HG03108 (cell line): Measurements from ENCODE around the gene CBL.
"Not testable (repeated sequence)": the region's sequence is repeated elsewhere in the genome, so short reads cannot be mapped to it uniquely, and the experiment has no call there.

Source experiments
- ATAC-seq: cut with Tn5 transposase; IDR thresholded peaks from one replicate; pipeline ENCODE4 v1.9.1; 2021; ENCODE audit warnings: moderate library complexity; ENCODE audit not compliant: unreplicated experiment

CBL gene

GRCh38 chr11:119184399-119184798 is 21.7 kb upstream of the CBL start:
- ATAC-seq = not testable (repeated sequence)

- ATAC-seq = no peak
Measured at GRCh38 chr11:119185981-119186634, 20.0 kb upstream of the CBL start.

GRCh38 chr11:119187123-119187892 is 18.8 kb upstream of the CBL start:
- ATAC-seq = no peak

DNA sequence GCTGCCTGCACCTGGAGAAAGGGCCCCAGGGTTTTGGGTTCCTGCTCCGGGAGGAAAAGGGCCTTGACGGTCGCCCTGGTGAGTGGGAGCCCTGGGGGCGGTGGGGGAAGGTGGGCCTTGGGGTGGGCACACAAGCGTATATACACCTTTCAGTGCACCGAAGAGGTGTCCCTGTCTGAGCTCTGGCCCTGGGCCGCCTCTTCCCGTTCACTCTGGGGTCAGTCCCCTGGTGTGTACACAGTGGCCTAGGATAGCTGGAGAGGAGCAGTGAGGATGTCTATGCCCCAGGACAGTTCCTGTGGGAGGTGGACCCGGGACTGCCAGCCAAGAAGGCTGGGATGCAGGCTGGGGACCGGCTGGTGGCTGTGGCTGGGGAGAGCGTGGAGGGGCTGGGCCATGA is 18.1 kb upstream of the CBL start:
- no peak for ATAC-seq

DNA sequence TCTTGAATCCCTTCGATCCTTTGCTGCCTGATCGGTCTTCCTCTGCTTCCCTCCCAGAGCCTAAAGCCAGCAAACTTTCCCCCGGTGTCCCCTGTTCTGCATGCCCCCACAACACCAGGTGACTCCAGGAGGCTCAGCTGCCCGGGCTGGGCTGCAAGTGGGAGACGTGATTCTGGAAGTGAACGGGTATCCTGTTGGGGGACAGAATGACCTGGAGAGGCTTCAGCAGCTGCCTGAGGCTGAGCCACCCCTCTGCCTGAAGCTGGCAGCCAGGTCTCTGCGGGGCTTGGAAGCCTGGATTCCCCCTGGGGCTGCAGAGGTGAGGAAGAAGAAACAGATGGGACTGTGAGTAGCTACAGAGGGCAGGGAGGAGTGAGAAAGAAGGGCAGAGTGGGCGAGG is 17.3 kb upstream of the CBL start:
- no peak for ATAC-seq

- ATAC-seq = no peak
Measured at GRCh38 chr11:119189393-119189792, 16.7 kb upstream of the CBL start.

GRCh38 chr11:119190531-119190930 is 15.6 kb upstream of the CBL start:
- no peak for ATAC-seq

- not testable (repeated sequence) for ATAC-seq
Measured at GRCh38 chr11:119191265-119191664, 14.9 kb upstream of the CBL start.

GRCh38 chr11:119192111-119192510 is 14.0 kb upstream of the CBL start:
- no peak for ATAC-seq

GRCh38 chr11:119193001-119193400 is 13.1 kb upstream of the CBL start:
- ATAC-seq = no peak

DNA sequence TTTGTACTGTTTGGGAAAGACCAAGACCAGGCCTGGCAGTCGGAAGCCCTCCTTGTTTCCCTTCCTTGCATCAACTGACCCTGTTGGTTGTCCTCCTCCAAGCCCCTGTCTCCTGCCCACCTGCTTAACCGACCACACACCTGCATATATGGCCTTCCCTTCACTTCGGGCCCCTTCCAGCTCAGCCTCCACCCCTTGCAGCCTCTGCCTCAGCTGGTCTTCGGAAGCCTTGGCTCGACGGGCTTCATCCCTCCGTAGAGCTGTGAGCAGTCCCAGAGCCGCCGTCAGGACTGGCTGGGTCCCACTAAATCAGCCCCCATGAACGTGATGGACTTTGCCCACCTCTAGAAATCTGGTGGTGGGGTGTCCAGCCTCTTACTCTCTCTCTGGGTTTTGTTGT is 12.5 kb upstream of the CBL start:
- ATAC-seq = no peak

DNA sequence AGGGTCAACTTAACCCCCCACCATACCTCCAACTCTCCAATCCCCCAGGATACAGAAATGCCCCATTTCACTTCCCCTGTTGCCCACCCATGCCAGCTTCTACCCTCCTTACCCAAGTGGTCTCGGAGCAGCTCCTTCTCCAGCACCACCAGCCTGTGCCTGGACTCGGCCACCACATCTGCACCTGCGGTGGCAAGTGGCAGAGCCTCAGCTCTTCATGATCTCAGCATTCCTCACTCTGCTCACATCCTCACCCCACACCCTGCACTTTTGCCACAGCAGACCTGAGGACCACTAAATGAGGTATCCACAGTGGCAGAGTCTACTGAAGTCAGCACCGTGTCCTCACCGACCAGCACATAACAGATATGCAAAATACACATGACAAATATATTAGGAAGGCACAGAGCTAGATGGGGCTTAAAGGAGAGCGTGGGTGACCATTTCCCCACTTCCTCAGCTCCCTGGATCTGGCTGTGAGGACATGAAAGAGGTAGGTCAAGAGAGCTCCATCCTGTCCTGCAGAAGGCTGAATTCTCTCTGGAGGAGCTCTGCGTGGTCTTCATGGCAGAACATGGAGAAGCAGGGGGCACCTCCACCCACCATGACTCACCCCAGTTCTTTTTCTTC is 11.2 kb upstream of the CBL start:
- ATAC-seq = no peak

DNA sequence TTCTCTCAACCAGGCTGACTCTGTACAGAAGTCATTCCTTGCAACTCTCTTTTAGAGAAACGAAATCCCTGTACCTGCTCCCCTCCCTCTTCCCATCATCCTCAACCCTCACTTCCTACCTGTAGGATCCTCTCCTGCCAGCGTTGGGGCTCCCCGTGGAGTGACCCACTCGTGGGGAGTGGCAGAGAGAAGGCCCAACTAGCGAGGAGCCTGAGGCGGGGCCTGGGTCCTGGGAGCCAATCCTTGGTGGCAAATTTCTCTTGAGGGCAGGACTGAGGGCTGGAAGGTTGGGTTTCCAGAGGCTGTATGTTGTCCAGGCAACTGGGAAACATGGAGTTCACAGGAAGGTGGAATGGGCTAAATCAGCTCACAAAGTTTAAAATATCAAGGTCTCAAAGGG is 10.5 kb upstream of the CBL start:
- no peak for ATAC-seq

- no peak for ATAC-seq
Measured at GRCh38 chr11:119196833-119197483, 9.2 kb upstream of the CBL start.

GRCh38 chr11:119198925-119199324 is 7.2 kb upstream of the CBL start:
- ATAC-seq = no peak

GRCh38 chr11:119201236-119201635 is 4.9 kb upstream of the CBL start:
- ATAC-seq = not testable (repeated sequence)

DNA sequence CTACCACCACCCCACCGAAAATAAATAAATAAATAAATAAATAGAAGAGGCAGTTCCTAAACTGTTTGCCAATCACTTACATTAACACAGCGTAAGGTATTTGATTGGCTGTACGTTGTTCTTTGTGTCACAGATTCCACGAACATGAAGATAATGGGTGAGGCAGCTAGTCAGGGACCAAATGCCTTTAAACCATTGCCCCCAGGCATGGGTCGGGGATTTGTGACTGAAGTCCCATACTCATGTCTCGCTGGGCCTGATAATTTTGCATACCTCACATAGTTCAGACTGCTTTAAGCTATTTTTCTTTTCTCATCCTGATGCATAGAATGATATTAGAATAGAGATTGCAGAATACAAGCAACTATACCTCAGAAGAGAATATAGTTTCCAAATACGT is 3.6 kb upstream of the CBL start:
- ATAC-seq = no peak

- ATAC-seq = no peak
Measured at GRCh38 chr11:119204066-119204465, 2.1 kb upstream of the CBL start.

DNA sequence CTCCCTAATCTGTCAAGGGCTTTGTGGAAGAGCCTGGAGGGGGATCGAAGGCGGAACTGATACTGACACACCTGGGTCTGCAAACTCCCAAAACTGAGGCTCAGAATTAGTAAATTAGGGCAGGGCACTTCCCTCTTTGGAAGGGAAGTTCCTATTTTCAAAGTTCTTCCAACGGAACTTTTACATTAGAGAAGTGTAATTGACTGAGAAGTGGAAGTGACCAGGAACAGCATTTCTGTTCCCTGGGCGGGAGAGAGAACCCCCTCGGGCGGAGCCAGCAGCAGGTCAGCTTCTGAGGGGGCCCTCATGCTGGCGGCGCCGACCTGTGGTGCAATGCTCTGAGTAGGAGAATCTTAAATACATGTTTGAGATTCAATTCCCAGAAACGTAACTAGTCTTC is 1.1 kb upstream of the CBL start:
- ATAC-seq = no peak

DNA sequence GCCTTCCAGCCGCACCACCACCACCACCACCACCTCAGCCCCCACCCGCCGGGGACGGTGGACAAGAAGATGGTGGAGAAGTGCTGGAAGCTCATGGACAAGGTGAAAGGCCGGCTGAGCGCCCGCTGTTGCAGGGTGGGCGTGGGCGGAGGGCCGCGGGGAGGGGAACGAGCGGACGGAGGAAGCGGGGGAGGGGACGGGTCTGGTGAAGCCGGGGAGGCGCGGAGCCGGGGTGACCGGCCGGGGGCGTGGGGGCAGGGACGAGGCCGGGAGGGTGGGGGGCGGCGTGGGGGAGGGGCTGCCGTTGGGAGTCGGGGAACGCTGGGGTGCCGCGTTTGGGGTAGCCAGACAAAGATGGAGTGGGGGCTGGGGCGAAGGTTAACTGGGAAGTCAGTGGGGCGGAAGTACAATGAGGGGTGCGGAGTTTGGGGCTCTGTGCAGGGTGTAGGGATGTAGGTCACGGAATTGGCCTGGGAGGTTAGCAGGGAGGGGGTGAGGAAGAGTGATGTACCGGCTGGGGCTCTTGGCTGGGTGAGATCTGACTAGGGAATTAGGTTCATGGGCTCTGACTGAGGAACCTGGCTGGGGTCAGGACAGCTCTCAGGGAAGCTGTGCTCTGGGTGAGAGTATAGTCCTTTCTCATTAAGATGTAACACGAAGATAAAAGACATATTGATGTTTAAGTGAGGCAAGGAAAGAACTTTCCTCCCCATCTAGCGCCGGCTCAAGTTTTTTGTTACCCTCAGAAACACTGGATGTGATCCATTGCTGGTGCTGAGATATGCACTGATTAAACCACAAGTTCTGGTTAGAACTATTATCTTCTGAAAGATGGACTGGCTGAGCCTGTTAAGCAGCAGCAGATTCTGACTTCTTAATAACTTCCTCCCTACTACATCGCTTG is 624 bp downstream of the CBL start:
- peak; percentile 4 for ATAC-seq
